GM21390 (cell line): ENCODE data around the gene PABPN1L.
"Not testable (repeated sequence)": the region's sequence is repeated elsewhere in the genome, so short reads cannot be mapped to it uniquely, and the experiment has no call there.

Source experiments
- ATAC-seq: cut with Tn5 transposase; IDR thresholded peaks from one replicate; pipeline ENCODE4 v1.9.1; 2021; ENCODE audit not compliant: unreplicated experiment

The PABPN1L gene

DNA sequence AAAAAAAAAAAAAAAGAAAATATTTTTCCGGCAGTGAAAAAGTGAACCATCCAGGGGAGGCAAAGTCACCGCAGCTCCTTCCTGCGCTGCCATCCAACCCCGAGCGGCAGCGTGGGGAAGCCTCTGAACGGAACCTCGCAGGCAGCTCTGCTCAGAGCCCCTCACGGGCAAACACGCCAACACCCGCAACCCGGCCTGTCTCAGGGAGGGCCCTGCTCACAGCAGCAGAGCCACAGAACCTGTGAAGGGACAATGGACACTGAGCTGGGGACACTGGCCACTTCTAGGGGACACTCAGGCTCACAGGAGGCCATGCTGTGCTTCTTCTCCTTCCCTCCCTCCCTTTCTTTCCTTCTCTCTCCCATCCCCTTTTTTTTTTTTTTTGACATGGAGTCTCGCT lies 33.4 kb downstream of the PABPN1L start:
- ATAC-seq = no peak

DNA sequence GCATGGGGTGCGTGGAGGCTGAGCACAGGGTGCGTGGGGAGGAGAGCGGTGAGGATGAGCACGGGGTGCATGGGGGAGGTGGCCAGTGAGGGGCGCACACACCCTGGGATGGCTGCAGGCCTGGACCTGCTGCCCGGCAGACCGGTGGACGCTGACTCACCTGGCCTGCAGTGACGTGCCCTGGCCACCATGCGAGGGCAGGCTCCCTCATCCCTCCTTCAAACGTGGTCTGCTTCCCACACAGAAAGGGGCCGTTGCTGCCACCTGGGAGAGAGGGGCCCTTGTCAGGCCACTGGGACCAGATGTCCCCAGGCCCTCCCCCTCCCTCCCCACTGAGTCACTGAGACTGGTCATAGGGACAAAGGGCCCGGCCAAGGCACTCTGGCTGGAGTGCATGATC lies 34.6 kb downstream of the PABPN1L start:
- ATAC-seq = no peak

DNA sequence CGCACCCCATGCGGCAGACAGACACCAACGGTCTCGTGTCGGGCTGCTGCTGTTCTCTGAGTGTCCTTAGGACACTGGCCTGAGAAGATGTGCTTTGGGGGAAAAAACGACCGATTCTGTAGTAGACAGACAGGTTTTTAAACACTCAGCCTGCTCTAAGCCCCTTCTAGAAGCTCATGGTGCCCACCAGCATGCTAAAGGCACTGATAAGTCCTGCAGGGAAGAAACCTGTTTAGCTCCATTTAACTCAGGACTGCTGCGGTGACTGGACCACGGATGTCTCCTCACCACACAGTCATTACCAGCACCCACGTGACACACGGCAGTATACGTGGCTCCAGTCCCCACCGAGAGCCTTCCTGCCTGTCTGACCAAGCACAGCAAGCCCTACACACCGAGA lies 35.7 kb downstream of the PABPN1L start:
- ATAC-seq = no peak

DNA sequence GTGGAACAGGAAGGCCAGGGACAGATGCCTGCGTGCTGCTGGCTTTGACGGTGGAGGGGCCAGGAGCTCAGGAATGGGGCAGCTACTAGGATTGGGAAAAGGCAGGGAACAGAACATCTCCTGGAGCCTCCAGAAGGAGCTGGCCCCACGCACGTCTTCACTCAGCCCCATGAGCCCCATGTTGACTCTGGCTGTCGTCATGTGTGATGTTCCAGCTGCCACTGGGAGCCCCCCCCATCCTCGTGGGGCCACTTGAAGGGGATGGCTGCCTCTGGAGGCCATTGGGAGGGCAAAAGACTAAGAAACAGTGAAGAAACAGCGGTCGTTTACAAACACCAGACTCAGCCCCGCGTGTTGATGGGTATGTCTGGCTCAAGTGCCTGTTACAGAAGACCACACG lies 36.2 kb downstream of the PABPN1L start:
- no peak for ATAC-seq

DNA sequence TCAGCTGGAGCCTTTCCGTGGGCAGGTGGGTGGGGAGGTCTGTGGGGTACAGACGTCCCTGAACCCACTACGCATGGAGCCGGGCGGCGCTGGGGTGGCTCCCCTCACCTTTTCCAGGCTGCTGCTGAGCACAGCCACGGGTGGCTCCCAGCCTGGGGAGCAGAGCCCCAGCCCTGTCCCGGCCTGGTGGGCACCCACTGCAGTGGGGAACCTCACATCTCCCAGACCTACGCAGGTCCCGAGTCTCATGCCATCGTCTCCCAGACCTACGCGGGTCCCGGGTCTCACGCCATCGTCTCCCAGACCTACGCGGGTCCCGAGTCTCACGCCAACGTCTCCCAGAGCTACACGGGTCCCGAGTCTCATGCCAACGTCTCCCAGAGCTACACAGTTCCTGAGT lies 37.7 kb downstream of the PABPN1L start:
- ATAC-seq = no peak

DNA sequence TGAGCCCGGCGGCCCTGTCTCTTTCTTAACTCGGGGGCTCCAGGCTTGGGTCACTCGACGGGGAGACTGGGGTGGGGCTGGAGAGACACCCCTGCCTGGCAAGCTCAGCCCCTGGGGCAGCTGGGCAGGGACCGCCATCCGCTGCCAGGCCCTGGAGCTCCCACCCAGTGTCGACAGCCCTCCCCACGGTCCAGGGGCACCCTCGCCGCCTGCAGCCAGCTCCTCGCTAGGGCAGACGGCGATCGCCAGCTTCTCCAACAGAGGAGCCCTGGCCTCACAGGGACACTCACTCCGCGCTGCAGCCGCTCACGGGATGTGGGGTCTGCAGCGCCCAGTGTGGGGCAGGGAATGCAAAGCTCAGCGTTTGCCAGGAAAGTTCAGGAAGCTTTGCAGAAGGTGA lies 38.7 kb downstream of the PABPN1L start:
- no peak for ATAC-seq

DNA sequence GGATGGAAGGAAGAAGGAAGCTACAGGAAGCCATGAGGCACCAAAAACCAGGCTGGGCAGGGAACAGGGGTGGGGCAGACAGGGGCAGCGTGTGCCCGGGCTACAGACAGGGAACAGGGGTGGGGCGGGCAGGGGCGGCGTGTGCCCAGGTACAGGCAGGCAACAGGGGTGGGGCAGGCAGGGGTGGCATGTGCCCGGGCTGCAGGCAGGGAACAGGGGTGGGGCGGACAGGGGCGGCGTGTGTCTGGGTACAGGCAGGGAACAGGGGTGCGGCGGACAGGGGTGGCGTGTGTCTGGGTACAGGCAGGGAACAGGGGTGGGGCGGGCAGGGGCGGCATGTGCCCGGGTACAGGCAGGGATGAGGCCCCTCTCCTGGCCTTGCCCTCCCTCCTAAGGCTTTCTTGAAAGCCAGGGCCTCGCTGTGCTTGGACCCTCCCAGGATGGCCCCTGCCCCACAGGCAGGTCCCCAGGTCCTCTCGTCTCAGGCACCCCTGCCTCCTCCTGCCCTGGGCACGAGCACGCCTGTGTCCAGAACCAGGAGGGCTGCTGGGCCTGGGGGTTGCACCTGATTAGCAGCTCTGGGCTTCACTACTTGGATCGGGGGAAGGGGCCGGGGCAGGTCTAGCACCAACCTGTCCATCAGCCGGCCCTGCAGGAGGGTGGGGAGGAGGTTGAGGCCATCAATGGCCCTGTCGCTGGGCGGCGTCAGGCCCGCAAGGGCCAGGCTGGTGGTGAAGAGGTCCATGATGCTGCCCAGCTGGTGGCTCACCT lies 40.2 kb downstream of the PABPN1L start:
- no peak for ATAC-seq

DNA sequence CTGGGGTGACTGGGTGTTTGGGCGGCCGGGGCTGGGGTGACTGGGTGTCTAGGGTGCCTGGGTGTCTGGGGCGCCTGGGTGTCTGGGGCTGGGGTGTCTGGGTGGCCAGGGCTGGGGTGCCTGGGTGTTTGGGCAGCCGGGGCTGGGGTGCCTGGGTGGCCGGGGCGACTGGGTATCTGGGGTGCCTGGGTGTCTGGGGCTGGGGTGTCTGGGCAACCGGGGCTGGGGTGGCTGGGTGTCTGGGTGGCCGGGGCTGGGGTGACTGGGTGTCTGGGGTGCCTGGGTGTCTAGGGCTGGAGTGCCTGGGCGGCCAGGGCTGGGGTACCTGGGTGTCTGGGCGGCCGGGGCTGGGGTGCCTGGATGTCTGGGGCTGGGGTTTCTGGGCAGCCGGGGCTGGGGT lies 41.3 kb downstream of the PABPN1L start:
- ATAC-seq = no peak

DNA sequence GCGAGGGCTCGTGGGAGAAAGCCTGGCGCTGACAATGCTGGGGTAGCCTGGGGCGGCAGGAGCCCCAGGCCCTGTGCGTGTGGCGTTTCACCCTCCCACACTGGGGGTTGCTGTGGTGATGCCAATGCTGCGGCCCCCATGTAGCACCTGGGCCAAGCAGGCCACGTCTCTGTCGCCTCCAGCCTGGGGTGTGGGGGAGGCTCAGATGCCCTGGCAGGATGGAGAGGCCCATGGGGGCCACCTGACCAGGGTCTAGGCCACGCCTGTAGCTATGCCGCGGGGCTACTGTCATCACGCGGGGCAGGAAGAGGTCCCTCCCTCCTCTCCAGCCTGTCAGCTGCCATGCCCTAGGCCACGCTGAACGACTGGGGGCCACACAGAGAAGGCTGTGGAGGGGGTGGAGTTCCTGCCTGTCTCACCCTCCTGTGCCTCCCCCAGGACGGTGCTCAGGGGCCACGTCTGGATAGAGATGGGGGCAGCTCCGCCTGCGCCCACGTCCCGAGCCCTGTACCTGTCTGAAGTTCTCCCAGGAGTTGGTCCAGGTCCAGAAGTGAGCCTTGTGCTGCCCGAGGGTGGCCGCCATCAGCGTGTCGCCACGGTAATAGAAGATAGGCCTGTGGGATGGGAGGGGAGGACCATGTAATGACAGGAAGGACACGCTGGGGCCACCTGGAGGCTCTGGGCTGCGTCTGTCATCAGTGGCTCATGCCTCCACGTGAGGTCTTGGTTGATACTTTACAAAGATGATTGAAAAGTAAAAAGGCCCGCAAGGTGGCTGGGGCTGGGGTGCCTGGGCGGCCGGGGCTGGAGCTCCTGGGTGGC lies 42.0 kb downstream of the PABPN1L start:
- ATAC-seq = no peak

DNA sequence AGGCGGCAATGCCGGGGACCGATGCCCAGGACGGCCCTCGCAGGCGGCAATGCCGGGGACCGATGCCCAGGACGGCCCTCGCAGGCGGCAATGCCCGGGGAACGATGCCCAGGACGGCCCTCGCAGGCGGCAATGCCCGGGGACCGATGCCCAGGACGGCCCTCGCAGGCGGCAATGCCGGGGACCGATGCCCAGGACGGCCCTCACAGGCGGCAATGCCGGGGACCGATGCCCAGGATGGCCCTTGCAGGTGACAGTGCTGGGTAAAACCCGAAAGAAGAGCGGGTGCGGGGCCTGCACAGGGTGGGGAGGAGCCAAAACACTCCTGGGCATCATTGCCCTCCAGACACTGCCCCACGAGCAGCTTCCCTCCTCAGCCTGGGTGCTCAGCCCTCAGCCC lies 42.8 kb downstream of the PABPN1L start:
- not testable (repeated sequence) for ATAC-seq

DNA sequence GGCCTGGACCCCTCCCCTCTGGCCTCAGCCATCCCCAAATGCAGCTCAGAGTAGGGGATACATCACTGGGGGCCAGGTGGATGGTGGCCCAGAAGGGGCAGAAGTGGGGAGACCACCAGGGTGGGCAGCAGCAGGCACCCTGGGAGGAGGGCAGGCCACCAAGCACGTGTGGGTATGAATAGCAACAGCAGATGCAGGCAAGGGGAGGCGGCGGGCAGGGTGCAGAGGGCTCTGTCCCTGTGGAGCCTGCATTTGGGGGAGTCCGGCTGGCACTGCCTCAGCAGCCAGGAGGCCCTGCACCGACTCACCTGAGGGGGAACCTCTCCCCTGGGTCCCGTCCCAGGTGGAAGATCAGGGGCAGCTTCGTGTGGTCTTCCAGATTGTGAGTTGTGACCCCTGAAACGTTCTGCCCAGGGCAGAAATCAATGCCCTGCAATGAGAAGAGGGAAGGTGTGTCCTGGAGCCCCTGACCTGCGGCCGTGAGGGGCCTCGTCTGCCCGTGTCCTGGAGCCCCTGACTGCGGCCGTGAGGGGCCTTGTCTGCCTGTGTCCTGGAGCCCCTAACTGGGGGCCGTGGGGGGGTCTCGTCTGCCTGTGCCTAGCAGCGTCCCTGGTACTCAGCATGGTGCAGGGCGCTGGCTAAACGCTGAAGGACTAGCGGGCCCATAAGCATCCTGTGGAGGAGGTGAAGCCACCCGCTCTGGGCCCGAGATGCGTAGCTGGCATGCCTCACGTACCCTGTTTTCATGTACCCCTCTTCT lies 44.0 kb downstream of the PABPN1L start:
- ATAC-seq = no peak

DNA sequence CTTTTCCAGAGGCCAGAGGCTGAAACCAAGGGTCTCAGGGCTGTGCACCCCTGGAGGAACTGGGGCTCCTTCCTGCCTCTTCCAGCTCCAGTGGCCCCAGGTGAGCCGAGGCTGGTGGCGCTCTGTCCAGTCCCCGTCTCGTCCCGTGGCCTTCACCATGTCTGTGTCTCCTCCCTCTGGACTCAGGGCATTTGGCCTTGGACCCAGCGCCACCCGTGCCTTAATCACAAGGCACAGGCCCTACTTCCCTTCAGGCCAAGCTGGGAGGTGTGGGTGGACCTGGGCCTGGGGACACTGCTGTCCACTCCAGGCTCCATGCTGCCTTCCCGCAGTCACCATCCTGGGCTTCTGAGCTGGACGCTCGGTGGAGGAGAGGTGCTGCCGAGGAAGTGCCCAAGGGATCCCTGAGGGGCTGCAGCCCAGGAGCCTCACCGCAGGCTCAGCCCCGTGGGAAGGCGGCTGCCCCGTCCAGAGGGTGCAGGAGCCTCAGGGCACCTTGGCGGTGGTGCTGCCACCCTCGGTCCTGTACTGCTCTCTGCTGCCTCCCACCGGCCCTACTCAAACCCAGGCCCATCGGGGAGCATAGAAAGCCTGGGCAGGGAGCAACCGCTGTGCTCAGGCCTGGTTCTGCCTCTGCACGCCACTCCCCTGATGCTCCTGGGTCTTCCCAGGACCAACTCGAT lies 45.2 kb downstream of the PABPN1L start:
- no peak for ATAC-seq

DNA sequence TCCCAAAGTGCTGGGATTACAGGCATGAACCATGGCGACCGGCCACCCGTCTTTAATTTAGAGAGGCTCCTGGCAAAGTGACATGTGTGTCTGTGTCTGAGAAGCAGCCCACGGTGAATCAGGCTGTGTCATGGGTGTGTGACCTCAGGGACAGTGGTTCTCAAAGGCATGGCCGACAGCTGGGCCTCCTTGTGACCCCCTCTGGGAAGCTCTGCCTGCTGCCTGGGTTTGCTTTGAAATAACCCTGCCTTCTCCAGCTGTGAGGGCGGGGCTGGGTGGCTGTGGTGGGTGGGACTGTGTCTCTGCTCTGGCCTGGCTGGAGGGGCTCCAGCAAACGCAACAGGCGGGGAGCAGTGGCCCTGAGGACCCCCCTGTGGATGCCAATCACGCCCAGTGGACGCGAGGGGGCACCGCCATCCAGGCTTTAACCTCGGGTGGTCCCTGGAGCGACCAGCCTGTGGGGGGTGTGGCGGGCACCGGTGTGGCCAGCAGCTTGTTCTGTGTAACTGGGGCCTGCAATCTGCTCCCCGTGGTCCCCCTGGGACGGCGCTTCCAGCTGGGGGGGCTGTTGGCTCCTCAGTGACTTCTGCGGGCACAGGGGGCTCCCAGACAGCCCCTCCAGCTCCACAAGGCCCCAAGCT lies 46.0 kb downstream of the PABPN1L start:
- ATAC-seq = no peak

DNA sequence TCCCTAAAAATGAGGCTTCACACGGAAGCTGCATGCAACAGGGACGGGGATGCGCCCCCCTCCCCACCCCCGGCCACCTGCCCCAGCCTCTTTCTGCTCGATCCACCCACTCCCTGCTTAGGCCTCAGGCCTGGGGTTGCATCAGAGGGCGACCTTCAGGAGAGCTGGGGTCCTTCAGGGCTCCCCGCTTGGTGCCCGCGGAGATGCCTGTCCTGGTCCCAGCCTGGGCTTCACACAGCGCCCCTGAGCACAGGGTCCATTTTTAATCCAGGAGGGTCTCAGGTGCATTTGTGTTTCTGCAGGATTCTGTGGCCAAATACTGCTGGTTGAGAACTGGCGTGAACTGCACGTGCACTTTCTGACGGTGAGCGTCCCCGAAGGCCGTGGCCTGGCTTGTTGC lies 47.3 kb downstream of the PABPN1L start:
- ATAC-seq = no peak

DNA sequence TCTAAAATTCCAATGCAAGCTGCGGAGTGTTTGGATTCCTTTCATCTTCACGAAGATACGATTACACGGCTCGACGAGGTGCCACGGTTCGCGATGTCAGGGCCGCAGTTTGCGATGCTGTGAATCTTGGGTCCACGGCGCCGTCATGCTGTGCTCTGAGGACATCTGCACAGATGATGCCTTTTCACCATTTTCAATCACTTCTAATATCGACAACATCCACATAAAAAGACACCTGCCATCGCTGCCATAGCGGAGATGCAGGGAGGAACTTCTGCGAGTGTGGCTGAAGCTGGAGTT lies 47.9 kb downstream of the PABPN1L start:
- no peak for ATAC-seq

DNA sequence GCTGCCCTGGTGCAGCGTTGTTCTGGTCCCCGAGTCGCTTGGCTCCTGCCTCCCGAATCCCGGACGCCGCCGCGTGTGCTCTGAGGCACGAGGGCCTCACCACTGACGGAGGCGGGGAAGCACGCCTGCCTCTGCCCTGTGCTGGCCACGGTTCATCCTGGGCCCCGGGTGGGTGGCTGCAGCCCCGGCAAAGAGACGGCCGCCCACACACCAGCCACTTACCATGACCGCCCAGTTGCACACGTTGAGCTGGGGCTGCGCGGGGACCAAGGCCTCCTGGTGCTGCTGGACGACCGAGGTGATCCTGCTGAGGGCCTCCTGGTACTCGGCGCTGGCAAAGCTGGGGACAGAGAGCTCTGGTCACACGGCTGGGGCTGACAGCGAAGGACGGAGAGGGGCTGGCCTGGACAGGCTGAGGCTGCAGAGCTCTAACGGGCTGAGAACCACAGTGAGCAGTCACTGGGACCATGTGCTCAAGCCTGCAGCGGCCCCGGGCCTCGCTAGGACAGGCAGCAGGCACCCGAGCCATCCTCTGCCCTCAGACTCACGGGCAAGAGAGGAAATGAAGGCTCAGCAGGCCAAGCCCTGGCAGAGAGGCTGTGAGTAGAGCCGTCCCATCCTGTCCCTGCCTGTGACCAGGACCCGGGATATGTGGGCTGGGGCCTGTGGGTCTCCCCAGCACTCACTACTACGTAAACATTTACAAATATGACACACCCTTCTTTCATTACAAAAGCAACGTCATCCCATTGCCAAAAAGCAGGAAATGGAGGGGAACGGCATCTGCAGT lies 48.5 kb downstream of the PABPN1L start:
- no peak for ATAC-seq

DNA sequence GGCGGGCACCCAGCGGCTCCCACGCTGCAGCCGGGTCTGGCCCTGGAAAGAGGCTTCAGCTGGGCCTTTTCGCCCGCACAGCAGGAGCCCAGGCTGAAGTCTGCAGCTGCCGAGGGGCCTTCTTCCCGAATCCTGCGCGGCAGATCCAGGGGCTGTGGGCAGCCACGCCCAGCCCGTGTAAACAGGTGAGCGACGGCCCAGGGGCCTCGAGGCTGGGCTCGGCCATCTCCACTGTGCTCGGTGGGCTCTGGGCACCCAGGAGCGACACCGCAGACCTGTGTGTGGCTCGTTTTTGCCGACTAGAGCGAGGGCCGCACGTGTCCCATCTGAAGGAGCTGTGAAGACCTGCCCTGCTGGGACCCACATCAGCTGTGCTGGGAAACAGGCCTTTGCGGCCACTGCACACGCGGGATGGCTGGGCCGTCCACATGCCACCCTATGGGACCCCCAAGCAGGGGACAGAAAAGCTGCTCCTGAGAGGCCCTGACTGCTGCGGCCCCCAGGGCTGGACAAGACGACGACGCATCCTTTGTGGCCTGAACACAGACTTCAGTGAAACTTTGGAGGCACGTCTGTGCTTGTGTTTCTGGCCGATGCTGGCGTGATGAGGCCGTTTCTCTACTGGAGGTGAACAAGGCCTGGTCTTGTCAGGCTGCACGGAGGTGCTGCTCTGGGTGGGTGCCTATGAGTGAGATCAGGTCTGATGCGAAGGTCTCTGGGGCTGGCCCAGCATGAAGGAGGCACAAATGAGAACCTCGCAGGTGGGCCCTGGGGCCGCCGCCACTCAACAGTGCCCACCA lies 49.5 kb downstream of the PABPN1L start:
- no peak for ATAC-seq

DNA sequence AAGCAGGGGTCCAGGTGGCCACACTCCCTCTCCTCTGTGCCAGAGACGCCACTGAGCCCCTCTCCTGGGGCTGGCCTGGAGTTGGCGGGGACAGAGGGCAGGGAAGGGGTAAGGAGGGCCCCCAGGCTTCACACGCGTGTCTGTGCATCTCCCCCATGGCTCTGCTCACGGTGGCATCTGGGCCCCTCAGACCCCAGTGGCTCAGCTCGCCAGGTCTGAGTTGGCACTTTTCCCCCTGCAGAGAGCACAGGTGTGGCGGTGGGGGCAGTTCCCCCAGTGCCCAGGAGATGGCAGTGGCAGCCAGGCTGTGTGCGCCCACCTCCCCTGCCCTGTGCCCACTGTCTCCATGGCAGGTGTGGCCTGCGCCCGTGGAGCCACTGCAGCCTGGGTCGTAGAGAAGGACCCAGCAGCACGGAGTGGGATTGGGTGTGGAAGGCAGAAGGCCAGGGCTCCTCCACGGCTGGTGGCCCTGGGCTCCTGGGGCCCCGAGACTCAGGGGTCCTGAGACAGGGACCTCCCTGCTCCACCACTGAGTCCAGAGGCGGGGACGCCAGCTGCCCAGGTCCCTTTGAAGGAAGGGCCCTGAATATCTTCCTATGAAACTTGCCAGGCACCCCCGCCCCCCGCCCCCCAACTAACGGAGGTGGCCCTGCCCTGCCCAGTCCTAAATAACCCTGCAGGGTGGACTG lies 50.4 kb downstream of the PABPN1L start:
- no peak for ATAC-seq

DNA sequence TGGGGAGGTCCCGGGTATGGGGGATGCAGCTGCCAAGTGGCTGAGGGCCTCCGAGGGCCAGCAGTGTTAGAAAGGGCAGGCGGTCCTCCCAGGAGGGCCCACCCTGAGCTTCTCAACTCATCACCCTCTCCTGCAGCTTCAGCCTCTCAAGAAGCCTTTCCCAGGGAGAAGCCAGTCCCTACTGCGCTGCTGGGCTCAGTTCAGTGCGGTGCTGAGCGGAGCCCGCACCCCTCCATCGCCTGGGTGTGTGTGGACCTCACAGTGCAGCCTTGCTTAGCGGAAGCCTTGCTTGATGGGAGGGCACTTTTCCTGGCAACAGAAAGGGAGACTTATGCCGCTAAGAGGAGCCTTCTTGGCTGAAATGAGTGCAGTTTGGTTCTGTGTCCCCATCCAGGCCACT lies 51.2 kb downstream of the PABPN1L start:
- no peak for ATAC-seq
